DND-41 (cell line): ENCODE results near the gene GNPTG.

Experiments used
- CTCF ChIP-seq: IDR thresholded peaks from 2 replicates; pipeline ENCODE4 v1.5.1; 2012; ENCODE audit warnings: borderline replicate concordance, low read length, moderate library complexity, mild to moderate bottlenecking; ENCODE audit not compliant: poor library complexity, severe bottlenecking; ENCODE audit errors: extremely low read depth
- EZH2 ChIP-seq: IDR thresholded peaks from 3 replicates; pipeline ENCODE4 v1.6.1; 2012; ENCODE audit warnings: borderline replicate concordance, low read depth, mild to moderate bottlenecking, moderate library complexity, low read length, inconsistent platforms; ENCODE audit not compliant: severe bottlenecking

GRCh38 chr16:1372292-1372950, 20.7 kb downstream of the GNPTG start:
- TF ChIP-seq CTCF: no peak
- TF ChIP-seq EZH2: no peak
